Heart left ventricle (tissue), 13 donors: ENCODE results near the gene MYNN.

Experiments used
- CTCF ChIP-seq, 12 donors: fragments of 200-600 bp; sonication (generic) in 4 of 12; IDR thresholded peaks; one replicate each; pipeline versions ENCODE4 v1.5.0 to v1.8.0; 2018 to 2022; ENCODE audit warnings: antibody characterized with exemption in 12 of 12, mild to moderate bottlenecking in 5 of 12
- POLR2A ChIP-seq, 2 donors: fragments of 450-650 bp; IDR thresholded peaks; one replicate each; pipeline ENCODE4 v1.6.1; 2017; ENCODE audit warnings: antibody characterized with exemption in 2 of 2, mild to moderate bottlenecking in 2 of 2, moderate library complexity in 2 of 2
- donor health status: ischemic (EF 13 %, LVEDD 7.1; RV severe dilation, severe dysfunction).
- donor health status: DM: no; HTN: yes; CAD: no.
- donor health status: DM: no; HTN: no; CAD: no.
- donor health status: ischemic (EF 25% LVEDD 6.9; RV normal size, moderate dysfunction).
- donor health status: ischemic (EF 25% LVEDD 5.7; RV mildly dilated, moderate dysfunction).
- donor health status: ischemic (EF 35%, LVEDD 5.7; RV mildly dilated, moderate dysfunction).
- donor health status: nonischemic (EF 11% LVEDD 7.7; RV severe dilation, severe dysfunction).
- donor health status: DM: yes; HTN: yes; CAD: no.
- donor health status: PGD.
- donor health status: ischemic (EF 29% LVEDD 5.4; RV normal size, mild dysfunction).
- donor health status: nonischemic (EF 23%, LVEDD 6.1; RV moderate dilation, normal function).

GRCh38 chr3:169792359-169792758, 19.2 kb downstream of the MYNN start:
- TF ChIP-seq CTCF (IDR thresholded peaks at IDR 0.05) = no peak
- TF ChIP-seq POLR2A (IDR thresholded peaks at IDR 0.05) = no peak
